ENCODE data around the gene KCNQ2.

The KCNQ2 gene

DNA sequence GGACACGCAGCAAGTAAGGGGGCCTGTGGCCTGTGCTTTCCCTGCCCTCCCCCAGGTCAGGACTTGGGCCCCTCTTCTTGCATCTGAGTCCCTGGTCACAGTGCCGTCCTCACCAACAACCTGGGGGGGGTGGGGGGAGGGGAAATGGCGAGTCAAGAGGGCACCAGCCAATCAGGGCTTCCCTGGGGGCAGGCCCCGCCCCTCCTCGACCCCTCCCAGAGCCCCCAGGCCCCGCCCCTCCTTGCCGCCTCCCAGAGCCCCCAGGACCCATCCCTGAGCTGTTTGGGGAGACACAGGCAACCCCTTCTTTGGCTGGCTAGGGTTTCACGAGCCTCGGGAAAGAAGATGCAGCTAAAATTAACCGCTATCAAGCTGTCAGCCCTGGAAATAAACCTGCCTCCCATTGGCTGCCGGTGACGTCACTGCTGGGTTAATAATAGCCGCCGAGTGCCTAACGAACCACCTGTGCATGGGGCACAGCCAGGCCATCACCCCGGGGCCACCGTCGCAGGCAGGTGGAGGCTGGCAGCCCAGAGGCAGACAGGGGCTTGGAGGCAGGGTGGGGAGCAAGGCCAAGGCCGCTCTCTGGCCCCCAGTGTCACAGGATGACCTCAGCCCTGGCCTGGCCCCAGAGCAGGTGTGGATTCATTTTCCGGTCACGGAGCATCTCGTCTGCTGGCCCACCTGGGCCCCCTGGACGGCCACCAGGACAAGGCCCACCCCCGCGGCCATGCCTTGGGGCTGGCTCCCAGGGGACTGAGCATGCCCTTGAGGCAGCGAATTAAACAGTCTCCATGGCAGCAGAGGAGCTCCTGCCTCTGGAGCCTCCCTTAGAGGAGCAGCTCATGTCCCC, 29.6 kb upstream of the KCNQ2 start:
- no peak for DNase-seq

GRCh38 chr20:63500902-63501817, 28.7 kb upstream of the KCNQ2 start:
- DNase-seq: no peak

GRCh38 chr20:63500151-63500901, 27.9 kb upstream of the KCNQ2 start:
- DNase-seq: no peak

GRCh38 chr20:63499338-63499969, 27.0 kb upstream of the KCNQ2 start:
- DNase-seq: no peak

- peak in 1 of 2 donors; percentile 16 for DNase-seq
These were observed 26.5 kb upstream of the KCNQ2 start, which contains the start of gene EEF1A2 for GRCh38 chr20:63498960-63499337. EEF1A2 (minus strand) TSS chr20:63499083; CDS start chr20:63497763, 1,320 bp downstream.

GRCh38 chr20:63497946-63498935, 25.8 kb upstream of the KCNQ2 start:
- no peak for DNase-seq

DNA sequence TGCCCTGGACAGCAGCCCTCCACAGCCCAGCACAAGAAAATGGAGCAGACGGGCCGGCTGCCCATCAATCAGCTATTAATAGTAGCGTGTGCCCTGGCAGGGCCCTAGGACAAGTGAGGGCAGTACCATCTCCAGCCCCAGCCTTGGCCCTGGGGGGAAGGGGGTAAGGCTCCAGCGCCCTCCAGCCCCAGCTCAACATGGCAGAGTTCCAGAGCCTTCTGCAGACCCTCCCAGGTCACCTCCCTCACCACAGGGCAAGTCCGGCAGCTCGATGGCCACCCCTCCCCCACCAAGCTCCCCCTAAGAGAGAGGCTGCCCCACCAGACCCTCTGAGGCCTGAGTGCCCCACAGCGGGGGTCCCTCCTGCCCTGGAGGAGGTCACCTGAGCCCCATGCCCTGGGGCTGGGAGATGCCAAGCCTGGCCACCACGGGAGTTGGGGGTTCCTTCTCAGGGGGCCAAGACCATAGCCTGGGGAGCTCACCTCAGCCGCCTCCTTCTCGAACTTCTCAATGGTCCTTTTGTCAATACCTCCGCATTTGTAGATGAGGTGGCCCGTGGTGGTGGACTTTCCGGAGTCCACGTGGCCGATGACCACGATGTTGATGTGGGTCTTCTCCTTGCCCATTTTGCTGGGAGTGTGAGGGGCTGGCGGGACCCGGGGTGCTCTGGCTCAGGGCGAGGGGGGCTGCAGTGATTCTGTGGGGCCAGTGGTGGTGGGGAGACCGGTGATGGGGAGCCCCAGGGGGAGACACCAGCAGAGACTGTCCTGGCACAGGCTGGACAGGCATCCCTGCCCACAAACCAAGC, 24.9 kb upstream of the KCNQ2 start:
- no peak for DNase-seq

GRCh38 chr20:63496596-63497120, 24.2 kb upstream of the KCNQ2 start:
- no peak for DNase-seq

- DNase-seq: peak; percentile 22 to 62
These were observed 23.5 kb upstream of the KCNQ2 start for GRCh38 chr20:63495741-63496595.

GRCh38 chr20:63495167-63495720, 22.8 kb upstream of the KCNQ2 start:
- DNase-seq: no peak

- no peak for DNase-seq
These were observed 22.1 kb upstream of the KCNQ2 start for GRCh38 chr20:63494420-63495166.

- no peak for DNase-seq
These were observed 21.6 kb upstream of the KCNQ2 start for GRCh38 chr20:63494084-63494419.

GRCh38 chr20:63493563-63494020, 21.1 kb upstream of the KCNQ2 start:
- no peak for DNase-seq

DNA sequence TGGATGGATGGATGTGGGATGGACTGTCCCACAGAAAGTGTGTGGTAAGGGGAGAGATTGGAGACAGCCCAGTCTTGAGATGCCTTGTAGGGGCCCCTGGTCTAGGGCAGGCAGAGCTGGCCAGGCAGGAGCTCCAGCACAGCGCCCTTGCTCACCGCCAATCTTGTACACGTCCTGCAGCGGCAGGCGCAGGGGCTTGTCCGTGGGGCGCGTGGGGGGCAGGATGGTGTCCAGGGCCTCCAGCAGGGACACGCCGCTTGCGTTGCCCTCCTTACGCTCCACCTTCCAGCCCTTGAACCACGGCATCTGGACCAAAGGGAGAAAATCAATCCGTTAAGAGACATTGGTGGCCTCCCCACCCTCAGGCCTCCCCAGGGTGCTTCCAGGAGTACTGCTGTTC, 20.5 kb upstream of the KCNQ2 start:
- no peak for DNase-seq

DNA sequence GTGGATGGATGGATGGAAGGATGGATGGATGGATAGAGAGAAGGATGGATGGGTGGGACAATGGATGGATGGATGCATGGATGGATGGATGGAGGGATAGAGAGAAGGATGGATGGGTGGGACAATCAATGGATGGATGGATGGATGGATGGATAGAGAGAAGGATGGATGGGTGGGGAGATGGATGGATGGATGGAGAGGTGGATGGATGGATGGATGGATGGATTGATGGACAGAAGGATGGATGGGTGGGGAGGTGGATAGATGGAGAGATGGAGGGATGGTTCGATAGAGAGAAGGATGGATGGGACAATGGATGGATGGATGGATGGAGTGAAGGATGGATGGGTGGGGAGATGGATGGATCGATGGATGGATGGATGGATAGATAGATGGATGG, 20.1 kb upstream of the KCNQ2 start:
- no peak for DNase-seq

DNA sequence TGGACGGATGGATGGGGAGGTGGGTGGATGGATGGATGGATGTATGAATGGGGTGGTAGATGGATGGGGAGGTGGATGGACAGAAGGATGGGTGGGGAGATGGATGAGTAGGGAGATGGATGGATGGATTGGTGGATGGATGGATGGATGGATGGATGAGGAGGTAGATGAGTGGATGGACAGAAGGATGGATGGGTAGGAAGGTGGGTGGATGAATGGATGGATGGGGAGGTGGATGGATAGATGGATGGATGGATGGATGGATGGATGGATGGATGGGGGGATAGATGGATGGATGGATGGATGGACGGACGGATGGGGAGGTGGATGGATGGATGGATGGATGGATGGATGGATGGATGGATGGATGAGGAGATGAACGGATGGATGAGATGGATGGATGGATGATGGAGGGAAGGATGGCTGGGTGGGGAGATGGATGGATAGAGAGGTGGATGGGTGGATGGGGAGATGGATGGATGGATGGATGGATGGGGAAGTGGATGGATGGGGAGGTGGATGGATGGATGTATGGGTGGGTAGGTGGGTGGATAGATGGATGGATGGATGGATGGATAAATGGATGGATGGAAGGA, 19.3 kb upstream of the KCNQ2 start:
- DNase-seq: no peak

DNA sequence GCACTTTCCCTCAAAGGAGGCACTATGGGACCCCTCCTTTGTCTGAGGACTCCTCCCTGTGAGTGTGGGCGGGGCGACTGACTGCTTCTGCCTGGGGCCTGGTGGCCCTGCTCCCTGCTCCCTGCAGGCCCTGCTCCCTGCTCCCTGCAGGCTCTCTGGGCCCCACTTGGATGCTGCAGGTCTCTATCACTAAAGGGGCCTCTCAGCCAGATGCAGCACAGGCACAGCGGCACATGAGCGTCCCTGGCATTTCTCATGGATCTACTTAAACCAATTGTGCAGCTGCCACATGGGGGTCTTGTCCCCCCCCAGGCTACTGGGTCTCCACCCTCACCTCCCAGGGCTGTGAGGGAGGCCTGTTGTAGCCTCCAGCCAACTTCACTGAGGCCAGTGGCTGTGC, 18.6 kb upstream of the KCNQ2 start:
- no peak for DNase-seq

Measured in inflammatory macrophage (primary cell).